Amygdala (tissue), 56 donors: ENCODE results near the gene FBXO36.
A peak's percentile ranks its signal among the peaks of the same experiment; 100 is the strongest.
"Not testable (repeated sequence)": the region's sequence is repeated elsewhere in the genome, so short reads cannot be mapped to it uniquely, and the experiment has no call there.

Experiments
- DNase-seq, 56 donors: peaks; one replicate each; lab custom pipeline; 2025; lab: John Stamatoyannopoulos, UW

The FBXO36 gene

GRCh38 chr2:229910147-229910831 lies 12.0 kb upstream of the FBXO36 start:
- DNase-seq, result no peak

DNA sequence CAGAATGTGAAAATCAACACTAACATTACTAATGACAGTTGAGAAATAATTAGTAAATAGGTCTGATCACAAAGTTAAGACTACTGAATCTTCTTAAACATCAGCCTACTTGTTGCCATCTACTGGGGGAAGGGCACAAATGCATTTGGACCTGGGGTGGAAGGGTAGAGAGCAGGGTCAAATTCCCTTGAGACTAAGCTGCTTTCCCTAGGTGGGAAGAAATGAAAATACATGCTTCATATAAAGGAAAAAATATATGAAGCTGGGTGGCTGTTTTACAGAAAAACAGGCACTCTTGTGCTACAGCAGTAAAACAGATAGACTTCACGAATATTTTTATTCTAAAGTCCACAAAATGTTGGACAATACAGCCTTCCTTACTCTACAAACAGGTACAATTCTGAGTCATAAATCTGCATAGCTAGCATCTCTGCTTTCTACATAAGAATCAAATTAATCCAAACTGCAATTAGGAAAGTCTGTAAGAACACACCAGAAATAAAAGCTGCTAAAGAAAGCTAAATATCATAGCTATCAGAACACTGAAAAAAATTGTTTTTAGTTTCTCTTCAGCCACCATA lies 11.4 kb upstream of the FBXO36 start:
- DNase-seq, result peak in 2 of 56 donors; percentile 4 to 13

DNA sequence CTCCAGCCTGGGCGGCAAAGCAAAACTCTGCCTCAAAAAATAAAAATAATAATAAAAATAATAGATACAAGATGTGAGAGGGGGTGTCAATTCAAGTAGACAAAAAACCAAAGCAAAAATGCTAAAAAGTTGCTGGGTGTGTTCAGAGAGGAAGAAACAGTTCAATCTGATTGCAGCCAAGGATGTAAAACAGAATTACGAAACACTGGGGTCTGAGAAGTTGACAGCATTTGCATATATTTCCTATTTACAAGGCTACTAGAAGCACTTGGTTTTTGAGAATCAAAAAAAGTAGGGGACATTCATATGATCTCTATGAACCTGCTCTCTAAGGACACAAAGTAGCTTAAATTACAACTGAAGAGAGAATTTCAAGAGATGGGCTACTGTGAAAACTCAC lies 8.1 kb upstream of the FBXO36 start:
- no peak for DNase-seq

- DNase-seq, result no peak
Measured at GRCh38 chr2:229917793-229918192, 4.5 kb upstream of the FBXO36 start.

DNA sequence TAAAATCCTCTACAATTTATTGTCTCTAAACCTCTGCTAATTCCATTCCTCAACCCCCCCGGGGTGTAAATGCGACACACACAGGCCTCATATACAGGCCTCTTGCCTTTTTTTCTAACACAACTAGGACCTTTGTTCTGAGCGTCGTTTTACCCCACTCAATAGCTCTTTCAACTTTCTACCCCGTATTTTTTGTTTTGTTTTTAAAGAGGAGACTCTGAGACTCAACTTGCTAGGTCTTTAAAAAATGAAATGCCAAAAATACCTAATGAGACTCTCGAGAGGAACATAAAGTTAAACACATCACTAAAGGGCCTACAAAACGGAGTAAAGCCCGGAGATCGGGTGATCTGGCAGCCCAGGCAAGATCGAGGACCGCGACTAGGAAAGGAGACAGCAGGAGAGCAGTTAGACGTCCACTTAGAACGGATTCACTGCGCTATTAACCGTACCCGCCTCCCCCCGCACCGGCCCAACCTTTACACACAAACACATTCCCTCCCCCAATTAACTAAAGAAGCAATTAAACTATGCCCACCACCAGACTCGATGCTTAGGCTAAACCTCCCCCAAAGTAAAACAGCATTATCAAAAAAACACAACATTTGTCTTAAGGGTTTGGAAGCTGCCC lies 2.2 kb upstream of the FBXO36 start:
- DNase-seq, result peak in 12 of 56 donors; percentile 1 to 10 (median 3)

GRCh38 chr2:229921101-229921891 lies 1.0 kb upstream of the FBXO36 start:
- DNase-seq, result peak; percentile 5 to 86 (median 72)

DNA sequence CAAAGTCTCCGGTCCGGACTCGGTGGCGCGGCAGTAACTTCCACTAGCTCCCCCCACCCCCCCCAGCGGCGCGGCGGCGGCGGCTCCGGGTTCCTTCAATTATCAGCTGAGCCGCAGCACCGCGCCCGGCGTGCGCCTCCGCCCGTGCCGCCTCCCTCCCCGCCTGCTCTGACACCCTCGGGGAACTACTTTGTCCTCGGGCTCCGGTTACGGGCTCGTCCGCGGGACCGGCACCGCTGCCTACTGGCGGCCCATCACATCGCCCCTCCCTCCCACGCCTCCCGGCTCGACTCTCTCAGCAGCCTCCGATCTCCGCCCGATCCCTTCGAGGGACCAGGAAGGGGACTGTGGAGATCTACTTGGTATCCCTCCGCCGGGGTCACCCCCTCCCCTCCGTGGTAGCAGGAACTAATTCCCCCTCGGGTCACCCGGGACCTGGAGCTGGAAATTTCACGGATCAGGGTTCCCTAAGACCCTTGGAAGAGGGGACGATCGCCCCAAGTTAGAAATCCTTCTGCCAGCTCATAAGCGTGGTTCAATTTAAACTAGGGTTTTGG lies 333 bp upstream of the FBXO36 start, which contains the start of gene TRIP12:
Gene TRIP12, minus strand, starts transcription at position 118 of the 557 bp plus-strand sequence. CDS start 41,930 bp downstream, outside the sequence.
- peak; percentile 58 to 99 (median 92) for DNase-seq

GRCh38 chr2:229924541-229924940 lies 2.2 kb downstream of the FBXO36 start:
- not testable (repeated sequence) for DNase-seq

- no peak for DNase-seq
Measured at GRCh38 chr2:229925201-229925600, 2.9 kb downstream of the FBXO36 start.

- no peak for DNase-seq
Measured at GRCh38 chr2:229927817-229928321, 5.6 kb downstream of the FBXO36 start.

DNA sequence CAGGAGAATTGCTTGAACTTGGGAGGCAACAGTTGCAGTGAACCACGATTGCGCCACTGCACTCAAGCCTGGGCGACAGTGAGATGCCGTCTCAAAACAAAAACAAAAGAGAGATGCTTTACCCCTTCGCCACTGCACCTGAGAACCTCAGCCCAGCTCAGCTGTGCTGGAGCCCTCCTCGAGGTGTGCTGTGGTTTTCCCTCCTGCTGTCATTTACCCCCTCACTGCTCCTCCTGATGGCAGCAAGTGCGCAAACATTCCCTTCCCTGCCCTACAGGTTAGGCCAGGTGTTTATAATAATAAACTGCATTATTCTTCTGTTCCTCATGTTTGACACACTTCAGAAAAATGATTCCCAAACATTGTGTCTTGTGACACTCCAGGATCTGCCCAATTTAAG lies 8.4 kb downstream of the FBXO36 start:
- DNase-seq, result no peak

GRCh38 chr2:229931241-229931640 lies 8.9 kb downstream of the FBXO36 start:
- no peak for DNase-seq

DNA sequence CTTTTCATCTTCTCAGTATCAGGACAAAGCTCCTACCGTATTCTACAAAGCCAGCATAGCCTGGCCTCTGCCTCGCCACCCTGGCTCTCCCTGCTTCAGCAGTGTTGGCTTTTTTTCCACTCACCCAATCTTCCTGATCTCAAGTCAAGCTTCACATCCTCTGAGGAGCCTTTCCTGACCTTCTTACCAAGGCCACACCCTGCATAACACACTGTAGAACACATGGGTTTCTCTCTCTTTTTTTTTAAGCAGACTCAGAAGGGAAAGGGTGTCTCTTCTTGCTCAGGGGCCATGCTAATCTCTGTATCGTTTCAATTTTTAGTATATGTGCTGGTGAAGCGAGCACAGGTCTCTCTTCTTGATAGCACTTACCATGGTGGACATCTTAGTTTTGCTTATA lies 15.2 kb downstream of the FBXO36 start:
- no peak for DNase-seq

- no peak for DNase-seq
Measured at GRCh38 chr2:229942671-229943070, 20.4 kb downstream of the FBXO36 start.

- DNase-seq, result no peak
Measured at GRCh38 chr2:229943171-229943570, 20.9 kb downstream of the FBXO36 start.

- no peak for DNase-seq
Measured at GRCh38 chr2:229943770-229944449, 21.6 kb downstream of the FBXO36 start.

DNA sequence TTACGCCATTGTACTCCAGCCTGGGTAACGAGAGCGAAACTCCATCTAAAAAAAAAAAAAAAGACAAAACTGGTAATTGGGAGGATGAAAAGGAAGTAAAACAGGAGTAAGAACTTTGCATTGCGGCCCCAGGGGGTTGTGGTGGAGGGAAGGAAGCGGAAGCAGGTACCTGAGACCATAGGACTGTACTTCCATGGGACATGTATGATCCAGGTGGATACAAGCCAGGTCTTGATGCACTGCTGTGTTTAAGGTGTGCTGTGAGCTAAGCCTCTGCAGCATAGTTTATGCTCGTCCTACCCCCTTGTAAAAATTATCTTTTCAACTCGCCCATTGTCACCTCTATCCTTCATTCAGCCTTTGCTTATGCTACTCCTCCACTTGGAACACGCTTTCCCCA lies 23.7 kb downstream of the FBXO36 start:
- DNase-seq, result no peak

DNA sequence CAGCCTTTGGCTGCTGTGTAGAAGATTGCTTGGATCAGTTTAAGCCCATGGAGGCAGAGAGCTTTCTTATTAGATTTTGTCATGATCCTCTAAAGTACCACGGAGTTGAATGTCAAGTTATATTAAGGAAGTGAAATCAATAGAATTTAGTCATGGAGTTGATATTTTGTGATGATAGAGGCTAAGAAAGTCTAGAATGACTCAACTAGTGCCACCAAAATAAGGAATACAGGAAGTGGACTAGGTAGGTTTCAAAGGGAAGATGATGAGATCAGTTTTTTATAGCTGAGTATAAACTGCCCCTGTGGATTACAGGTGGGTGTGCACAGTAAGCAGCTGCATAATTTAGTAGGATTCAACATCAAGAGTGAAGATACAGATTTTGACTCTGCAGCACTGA lies 25.2 kb downstream of the FBXO36 start:
- DNase-seq, result no peak

- DNase-seq, result no peak
Measured at GRCh38 chr2:229952256-229952835, 30.0 kb downstream of the FBXO36 start.

- DNase-seq, result no peak
Measured at GRCh38 chr2:229955663-229956062, 33.4 kb downstream of the FBXO36 start.
